ENCODE measurements around the gene BMPR2. TPM values are rescaled to one million over a fixed set of nuclear protein-coding genes. Genes with fewer than 3 reads are reported as not detected.
"Not testable (repeated sequence)": the region's sequence is repeated elsewhere in the genome, so short reads cannot be mapped to it uniquely, and the experiment has no call there.

The BMPR2 gene
- total and polyA plus RNA-seq, 4 donors = 4.3 to 16.2 (median 7.7) TPM

- no peaks in the 10 kb centered on the region for H3K4me1 ChIP-seq (ENCODE audit: control insufficient read depth in 4 of 4, insufficient read depth in 4 of 4, low read length in 3 of 4)
- TF ChIP-seq FOXA1 (IDR thresholded peaks at IDR 0.05) (no peak), RXRA (IDR thresholded peaks at IDR 0.05) (no peak), JUND (IDR thresholded peaks at IDR 0.05) (no peak), CTCF (IDR thresholded peaks at IDR 0.05; ENCODE audit: low read depth, low read length, missing input control) (no peak)
- TF ChIP-seq, protein P1, sequence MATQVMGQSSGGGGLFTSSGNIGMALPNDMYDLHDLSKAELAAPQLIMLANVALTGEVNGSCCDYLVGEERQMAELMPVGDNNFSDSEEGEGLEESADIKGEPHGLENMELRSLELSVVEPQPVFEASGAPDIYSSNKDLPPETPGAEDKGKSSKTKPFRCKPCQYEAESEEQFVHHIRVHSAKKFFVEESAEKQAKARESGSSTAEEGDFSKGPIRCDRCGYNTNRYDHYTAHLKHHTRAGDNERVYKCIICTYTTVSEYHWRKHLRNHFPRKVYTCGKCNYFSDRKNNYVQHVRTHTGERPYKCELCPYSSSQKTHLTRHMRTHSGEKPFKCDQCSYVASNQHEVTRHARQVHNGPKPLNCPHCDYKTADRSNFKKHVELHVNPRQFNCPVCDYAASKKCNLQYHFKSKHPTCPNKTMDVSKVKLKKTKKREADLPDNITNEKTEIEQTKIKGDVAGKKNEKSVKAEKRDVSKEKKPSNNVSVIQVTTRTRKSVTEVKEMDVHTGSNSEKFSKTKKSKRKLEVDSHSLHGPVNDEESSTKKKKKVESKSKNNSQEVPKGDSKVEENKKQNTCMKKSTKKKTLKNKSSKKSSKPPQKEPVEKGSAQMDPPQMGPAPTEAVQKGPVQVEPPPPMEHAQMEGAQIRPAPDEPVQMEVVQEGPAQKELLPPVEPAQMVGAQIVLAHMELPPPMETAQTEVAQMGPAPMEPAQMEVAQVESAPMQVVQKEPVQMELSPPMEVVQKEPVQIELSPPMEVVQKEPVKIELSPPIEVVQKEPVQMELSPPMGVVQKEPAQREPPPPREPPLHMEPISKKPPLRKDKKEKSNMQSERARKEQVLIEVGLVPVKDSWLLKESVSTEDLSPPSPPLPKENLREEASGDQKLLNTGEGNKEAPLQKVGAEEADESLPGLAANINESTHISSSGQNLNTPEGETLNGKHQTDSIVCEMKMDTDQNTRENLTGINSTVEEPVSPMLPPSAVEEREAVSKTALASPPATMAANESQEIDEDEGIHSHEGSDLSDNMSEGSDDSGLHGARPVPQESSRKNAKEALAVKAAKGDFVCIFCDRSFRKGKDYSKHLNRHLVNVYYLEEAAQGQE (IDR thresholded peaks at IDR 0.05) = no peak
- no peaks in the 10 kb centered on the region for H3K27me3 ChIP-seq (ENCODE audit: control insufficient read depth in 4 of 4, insufficient read depth in 4 of 4, low read length in 3 of 4)
- no peaks in the 10 kb centered on the region for H3K9me3 ChIP-seq (ENCODE audit: control insufficient read depth in 4 of 4, low read length in 3 of 4)
- DNase-seq (ENCODE audit: low spot score) = no peak
- no peak overlapping the region for H3K27ac ChIP-seq (ENCODE audit: low read depth in 1 of 2, low read length in 2 of 2)
- H3K4me3 ChIP-seq (ENCODE audit: low read depth in 1 of 3, low read length in 3 of 3) = no peak overlapping the region
- no peak overlapping the region for H3K9ac ChIP-seq (ENCODE audit: low read depth in 1 of 2, low read length in 2 of 2)
- 95% methylated on average over 2 of the region's 2 CpGs for WGBS
- no peaks in the 10 kb centered on the region for H3K36me3 ChIP-seq (ENCODE audit: control insufficient read depth in 4 of 4, insufficient read depth in 3 of 4, low read depth in 1 of 4, low read length in 3 of 4)
These were observed 22.7 kb upstream of the BMPR2 start for GRCh38 chr2:202353430-202353829.

DNA sequence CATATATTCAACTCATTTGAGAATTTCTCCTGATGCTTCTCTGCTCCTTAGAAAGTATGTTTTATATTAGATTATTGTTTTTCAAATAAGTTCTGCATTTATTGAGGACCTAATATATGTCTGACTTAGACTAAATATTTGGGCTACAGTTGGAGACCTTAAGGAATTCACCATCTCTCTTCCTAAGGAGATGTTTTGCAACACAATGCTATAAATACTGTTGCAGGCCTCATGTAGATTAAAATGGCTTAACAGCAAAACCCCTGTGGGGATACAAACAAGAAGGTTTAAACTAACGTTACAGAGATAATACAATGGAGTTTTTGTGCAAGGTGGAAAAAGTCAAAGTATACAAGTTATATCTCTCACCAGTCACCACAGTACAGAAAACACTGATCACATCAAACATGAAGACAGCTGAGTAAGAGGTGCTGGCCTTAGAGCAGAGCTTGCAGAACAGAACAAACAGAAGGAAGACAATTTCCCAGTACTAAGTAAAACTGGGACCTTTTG, 20.1 kb upstream of the BMPR2 start:
- Histone ChIP-seq H3K27me3 (ENCODE audit: control insufficient read depth in 4 of 4, insufficient read depth in 4 of 4, low read length in 3 of 4) (no peaks in the 10 kb centered on the region), H3K27ac (ENCODE audit: low read depth in 1 of 2, low read length in 2 of 2) (no peak overlapping the region), H3K4me1 (ENCODE audit: control insufficient read depth in 4 of 4, insufficient read depth in 4 of 4, low read length in 3 of 4) (no peaks in the 10 kb centered on the region), H3K9ac (ENCODE audit: low read depth in 1 of 2, low read length in 2 of 2) (no peak overlapping the region), H3K36me3 (ENCODE audit: control insufficient read depth in 4 of 4, insufficient read depth in 3 of 4, low read depth in 1 of 4, low read length in 3 of 4) (no peaks in the 10 kb centered on the region), H3K4me3 (ENCODE audit: low read depth in 1 of 3, low read length in 3 of 3) (no peak overlapping the region), H3K9me3 (ENCODE audit: control insufficient read depth in 4 of 4, low read length in 3 of 4) (no peaks in the 10 kb centered on the region)
- 87% methylated on average over 1 of the region's 1 CpG for WGBS
- TF ChIP-seq ATF3 (IDR thresholded peaks at IDR 0.05) = no peak
- no peak for TF ChIP-seq JUND (IDR thresholded peaks at IDR 0.05)
- TF ChIP-seq, protein P2, sequence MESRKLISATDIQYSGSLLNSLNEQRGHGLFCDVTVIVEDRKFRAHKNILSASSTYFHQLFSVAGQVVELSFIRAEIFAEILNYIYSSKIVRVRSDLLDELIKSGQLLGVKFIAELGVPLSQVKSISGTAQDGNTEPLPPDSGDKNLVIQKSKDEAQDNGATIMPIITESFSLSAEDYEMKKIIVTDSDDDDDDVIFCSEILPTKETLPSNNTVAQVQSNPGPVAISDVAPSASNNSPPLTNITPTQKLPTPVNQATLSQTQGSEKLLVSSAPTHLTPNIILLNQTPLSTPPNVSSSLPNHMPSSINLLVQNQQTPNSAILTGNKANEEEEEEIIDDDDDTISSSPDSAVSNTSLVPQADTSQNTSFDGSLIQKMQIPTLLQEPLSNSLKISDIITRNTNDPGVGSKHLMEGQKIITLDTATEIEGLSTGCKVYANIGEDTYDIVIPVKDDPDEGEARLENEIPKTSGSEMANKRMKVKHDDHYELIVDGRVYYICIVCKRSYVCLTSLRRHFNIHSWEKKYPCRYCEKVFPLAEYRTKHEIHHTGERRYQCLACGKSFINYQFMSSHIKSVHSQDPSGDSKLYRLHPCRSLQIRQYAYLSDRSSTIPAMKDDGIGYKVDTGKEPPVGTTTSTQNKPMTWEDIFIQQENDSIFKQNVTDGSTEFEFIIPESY (IDR thresholded peaks at IDR 0.05) = no peak
- TF ChIP-seq HNF4G (IDR thresholded peaks at IDR 0.05) = no peak
- no peak for DNase-seq (ENCODE audit: low spot score)

GRCh38 chr2:202358924-202359323, 17.2 kb upstream of the BMPR2 start:
- H3K27ac ChIP-seq (ENCODE audit: low read depth in 1 of 2, low read length in 2 of 2); H3K9ac ChIP-seq (ENCODE audit: low read depth in 1 of 2, low read length in 2 of 2); DNase-seq (ENCODE audit: low spot score); H3K36me3 ChIP-seq (ENCODE audit: control insufficient read depth in 4 of 4, insufficient read depth in 3 of 4, low read depth in 1 of 4, low read length in 3 of 4); H3K4me3 ChIP-seq (ENCODE audit: low read depth in 1 of 3, low read length in 3 of 3); H3K4me1 ChIP-seq (ENCODE audit: control insufficient read depth in 4 of 4, insufficient read depth in 4 of 4, low read length in 3 of 4); H3K9me3 ChIP-seq (ENCODE audit: control insufficient read depth in 4 of 4, low read length in 3 of 4); H3K27me3 ChIP-seq (ENCODE audit: control insufficient read depth in 4 of 4, insufficient read depth in 4 of 4, low read length in 3 of 4): not testable (repeated sequence)
- 97% methylated on average over 8 of the region's 8 CpGs for WGBS

Data from liver (tissue), 9 donors.